Measurements from ENCODE around the gene CHD8. TPM values are rescaled to one million over a fixed set of nuclear protein-coding genes. Genes with fewer than 3 reads are reported as not detected.

CHD8 gene
- total and polyA plus RNA-seq, 2 of the 13 experiments (the other 11 are each of a cell fraction or from before 2014, with no cell fraction given) = 35.1 to 79.6 TPM

DNA sequence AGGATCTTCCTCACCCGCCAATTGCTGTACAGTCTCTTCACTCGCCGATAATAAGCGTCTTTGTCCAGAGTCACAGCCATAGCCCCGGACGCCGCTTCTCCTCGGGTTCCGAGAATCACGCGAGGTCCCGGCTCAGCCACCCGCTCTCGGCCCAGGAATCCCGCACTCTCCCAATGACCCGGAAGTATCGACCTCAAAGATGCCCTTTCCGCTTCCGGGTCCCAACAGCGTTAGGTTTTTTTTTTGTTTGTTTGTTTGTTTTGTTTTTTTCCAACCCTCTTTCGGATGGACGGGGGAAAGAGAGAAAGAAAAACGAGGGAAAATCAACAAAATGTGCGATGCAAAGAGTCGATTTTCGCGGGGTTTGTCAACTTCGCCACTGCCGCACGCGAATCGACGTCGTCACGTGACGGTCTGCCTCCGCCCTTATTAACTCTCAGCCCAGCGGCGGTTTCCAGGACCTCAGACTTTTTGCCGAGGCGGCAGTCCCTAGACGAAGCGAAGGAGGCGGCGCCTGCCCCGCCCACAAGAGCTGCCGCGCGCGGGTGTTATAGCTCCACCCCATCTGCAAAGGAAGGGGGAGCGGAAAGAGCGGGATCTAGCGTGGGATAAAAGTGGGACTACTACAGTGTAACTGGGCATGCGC, 72.0 kb downstream of the CHD8 start, which contains the start of gene SUPT16H (continued):
- TF ChIP-seq, protein P1, sequence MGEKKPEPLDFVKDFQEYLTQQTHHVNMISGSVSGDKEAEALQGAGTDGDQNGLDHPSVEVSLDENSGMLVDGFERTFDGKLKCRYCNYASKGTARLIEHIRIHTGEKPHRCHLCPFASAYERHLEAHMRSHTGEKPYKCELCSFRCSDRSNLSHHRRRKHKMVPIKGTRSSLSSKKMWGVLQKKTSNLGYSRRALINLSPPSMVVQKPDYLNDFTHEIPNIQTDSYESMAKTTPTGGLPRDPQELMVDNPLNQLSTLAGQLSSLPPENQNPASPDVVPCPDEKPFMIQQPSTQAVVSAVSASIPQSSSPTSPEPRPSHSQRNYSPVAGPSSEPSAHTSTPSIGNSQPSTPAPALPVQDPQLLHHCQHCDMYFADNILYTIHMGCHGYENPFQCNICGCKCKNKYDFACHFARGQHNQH (CRISPR knock-in tag; IDR thresholded peaks at IDR 0.05) = peak; percentile 86
- TF ChIP-seq ZNF160 (CRISPR knock-in tag; IDR thresholded peaks at IDR 0.05) (no peak; the same call in 1 of the 2 replicates), HDAC6 (IDR thresholded peaks at IDR 0.05; ENCODE audit: low read depth, low read length) (no peak), MED13 (CRISPR knock-in tag; IDR thresholded peaks at IDR 0.05) (no peak), DR1 (CRISPR knock-in tag; IDR thresholded peaks at IDR 0.05) (0 out of 2 replicates have a peak, but pooled peaks have one; percentile 8), MXD4 (CRISPR knock-in tag; IDR thresholded peaks at IDR 0.05) (no peak), ZNF354B (CRISPR knock-in tag; IDR thresholded peaks at IDR 0.05) (no peak; the same call in 1 of the 2 replicates), ZNF282 (IDR thresholded peaks at IDR 0.05; ENCODE audit: partially characterized antibody) (no peak), ZNF776 (CRISPR knock-in tag; IDR thresholded peaks at IDR 0.05) (no peak), ZNF564 (CRISPR knock-in tag; IDR thresholded peaks at IDR 0.05) (0 out of 2 replicates have a peak, but pooled peaks have one; percentile 13), GTF3A (CRISPR knock-in tag; conservative IDR thresholded peaks at IDR 0.05) (no peak), AKAP8 (CRISPR knock-in tag; IDR thresholded peaks at IDR 0.05) (peak; percentile 81; the same call in 1 of the 2 replicates), SAP130 (CRISPR knock-in tag; IDR thresholded peaks at IDR 0.05; ENCODE audit: low read depth) (peak; percentile 95), ZBTB38 (CRISPR knock-in tag; IDR thresholded peaks at IDR 0.05) (0 out of 2 replicates have a peak, but pooled peaks have one; percentile 38), STAG1 (CRISPR knock-in tag; IDR thresholded peaks at IDR 0.05) (0 out of 2 replicates have a peak, but pooled peaks have one; percentile 10), THYN1 (CRISPR knock-in tag; IDR thresholded peaks at IDR 0.05; ENCODE audit: borderline replicate concordance, low read depth) (no peak; the same call in 1 of the 2 replicates), RAD51 (IDR thresholded peaks at IDR 0.05; ENCODE audit: borderline replicate concordance) (peak; percentile 96), ZNF446 (CRISPR knock-in tag; IDR thresholded peaks at IDR 0.05) (peak; percentile 56; the same call in 1 of the 2 replicates), ATF3 (CRISPR knock-in tag; IDR thresholded peaks at IDR 0.05) (peak; percentile 8; the same call in 1 of the 2 replicates), ETV5 (CRISPR knock-in tag; IDR thresholded peaks at IDR 0.05; ENCODE audit: borderline replicate concordance) (peak; percentile 69), FOXP1 (IDR thresholded peaks at IDR 0.05) (peak; percentile 94), FOXP1 (CRISPR knock-in tag; IDR thresholded peaks at IDR 0.05) (peak; percentile 86)
- TF ChIP-seq, protein P2, sequence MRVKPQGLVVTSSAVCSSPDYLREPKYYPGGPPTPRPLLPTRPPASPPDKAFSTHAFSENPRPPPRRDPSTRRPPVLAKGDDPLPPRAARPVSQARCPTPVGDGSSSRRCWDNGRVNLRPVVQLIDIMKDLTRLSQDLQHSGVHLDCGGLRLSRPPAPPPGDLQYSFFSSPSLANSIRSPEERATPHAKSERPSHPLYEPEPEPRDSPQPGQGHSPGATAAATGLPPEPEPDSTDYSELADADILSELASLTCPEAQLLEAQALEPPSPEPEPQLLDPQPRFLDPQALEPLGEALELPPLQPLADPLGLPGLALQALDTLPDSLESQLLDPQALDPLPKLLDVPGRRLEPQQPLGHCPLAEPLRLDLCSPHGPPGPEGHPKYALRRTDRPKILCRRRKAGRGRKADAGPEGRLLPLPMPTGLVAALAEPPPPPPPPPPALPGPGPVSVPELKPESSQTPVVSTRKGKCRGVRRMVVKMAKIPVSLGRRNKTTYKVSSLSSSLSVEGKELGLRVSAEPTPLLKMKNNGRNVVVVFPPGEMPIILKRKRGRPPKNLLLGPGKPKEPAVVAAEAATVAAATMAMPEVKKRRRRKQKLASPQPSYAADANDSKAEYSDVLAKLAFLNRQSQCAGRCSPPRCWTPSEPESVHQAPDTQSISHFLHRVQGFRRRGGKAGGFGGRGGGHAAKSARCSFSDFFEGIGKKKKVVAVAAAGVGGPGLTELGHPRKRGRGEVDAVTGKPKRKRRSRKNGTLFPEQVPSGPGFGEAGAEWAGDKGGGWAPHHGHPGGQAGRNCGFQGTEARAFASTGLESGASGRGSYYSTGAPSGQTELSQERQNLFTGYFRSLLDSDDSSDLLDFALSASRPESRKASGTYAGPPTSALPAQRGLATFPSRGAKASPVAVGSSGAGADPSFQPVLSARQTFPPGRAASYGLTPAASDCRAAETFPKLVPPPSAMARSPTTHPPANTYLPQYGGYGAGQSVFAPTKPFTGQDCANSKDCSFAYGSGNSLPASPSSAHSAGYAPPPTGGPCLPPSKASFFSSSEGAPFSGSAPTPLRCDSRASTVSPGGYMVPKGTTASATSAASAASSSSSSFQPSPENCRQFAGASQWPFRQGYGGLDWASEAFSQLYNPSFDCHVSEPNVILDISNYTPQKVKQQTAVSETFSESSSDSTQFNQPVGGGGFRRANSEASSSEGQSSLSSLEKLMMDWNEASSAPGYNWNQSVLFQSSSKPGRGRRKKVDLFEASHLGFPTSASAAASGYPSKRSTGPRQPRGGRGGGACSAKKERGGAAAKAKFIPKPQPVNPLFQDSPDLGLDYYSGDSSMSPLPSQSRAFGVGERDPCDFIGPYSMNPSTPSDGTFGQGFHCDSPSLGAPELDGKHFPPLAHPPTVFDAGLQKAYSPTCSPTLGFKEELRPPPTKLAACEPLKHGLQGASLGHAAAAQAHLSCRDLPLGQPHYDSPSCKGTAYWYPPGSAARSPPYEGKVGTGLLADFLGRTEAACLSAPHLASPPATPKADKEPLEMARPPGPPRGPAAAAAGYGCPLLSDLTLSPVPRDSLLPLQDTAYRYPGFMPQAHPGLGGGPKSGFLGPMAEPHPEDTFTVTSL (CRISPR knock-in tag; IDR thresholded peaks at IDR 0.05; ENCODE audit: borderline replicate concordance) = peak; percentile 52; the same call in 1 of the 2 replicates
- TF ChIP-seq, protein P3, sequence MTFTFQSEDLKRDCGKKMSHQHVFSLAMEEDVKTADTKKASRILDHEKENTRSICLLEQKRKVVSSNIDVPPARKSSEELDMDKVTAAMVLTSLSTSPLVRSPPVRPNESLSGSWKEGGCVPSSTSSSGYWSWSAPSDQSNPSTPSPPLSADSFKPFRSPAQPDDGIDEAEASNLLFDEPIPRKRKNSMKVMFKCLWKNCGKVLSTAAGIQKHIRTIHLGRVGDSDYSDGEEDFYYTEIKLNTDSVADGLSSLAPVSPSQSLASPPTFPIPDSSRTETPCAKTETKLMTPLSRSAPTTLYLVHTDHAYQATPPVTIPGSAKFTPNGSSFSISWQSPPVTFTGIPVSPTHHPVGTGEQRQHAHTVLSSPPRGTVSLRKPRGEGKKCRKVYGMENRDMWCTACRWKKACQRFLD (CRISPR knock-in tag; IDR thresholded peaks at IDR 0.05; ENCODE audit: borderline replicate concordance) = 0 out of 2 replicates have a peak, but pooled peaks have one; percentile 16
